Neural cell (in vitro differentiated cells): ENCODE measurements around the gene HDAC1.

Experiments
- CTCF ChIP-seq: fragments of 450-650 bp; IDR thresholded peaks from 2 replicates; pipeline ENCODE4 v1.5.1; 2014; ENCODE audit warnings: antibody characterized with exemption, mild to moderate bottlenecking, moderate library complexity; ENCODE audit not compliant: poor library complexity, severe bottlenecking
- EZH2 ChIP-seq: fragments of 200-600, 300-800 bp; shearing (Covaris generic), sonication (generic); IDR thresholded peaks from 2 replicates; pipeline ENCODE4 v1.6.1; 2014; ENCODE audit warnings: antibody characterized with exemption, low read length, borderline replicate concordance, mild to moderate bottlenecking; ENCODE audit not compliant: insufficient read depth, poor library complexity, severe bottlenecking

GRCh38 chr1:32341186-32341757 is 49.4 kb downstream of the HDAC1 start:
- TF ChIP-seq CTCF = no peak
- TF ChIP-seq EZH2 = no peak
